ENCODE measurements around the gene CAPNS1.
A peak's percentile ranks its signal among the peaks of the same experiment; 100 is the strongest.

Gene CAPNS1

GRCh38 chr19:36139473-36140303 is at the start of gene CAPNS1:
Gene CAPNS1 (plus strand): TSS chr19:36140066. CDS start chr19:36141012, 946 bp downstream.
- Histone ChIP-seq H3K4me1 (ENCODE audit: insufficient read depth, poor library complexity, severe bottlenecking) (peaks cover 12% of the 10 kb centered on the region), H3K36me3 (ENCODE audit: low read depth) (peaks cover 26% of the 10 kb centered on the region), H3K27me3 (ENCODE audit: insufficient read depth, poor library complexity, severe bottlenecking) (no peaks in the 10 kb centered on the region), H3K9me3 (ENCODE audit: severe bottlenecking) (no peaks in the 10 kb centered on the region), H3K4me3 (ENCODE audit: severe bottlenecking) (peak within 1 kb of the TSS; percentile 72), H3K27ac (ENCODE audit: poor library complexity, severe bottlenecking) (peak within 1 kb of the TSS; percentile 95)
- DNase-seq (ENCODE audit: low spot score) = peak; percentile 94
- TF ChIP-seq CTCF (IDR thresholded peaks at IDR 0.05; ENCODE audit: poor library complexity, severe bottlenecking) = no peak
- peak; percentile 61 for ATAC-seq (ENCODE audit: low read depth)

- H3K27ac ChIP-seq (ENCODE audit: poor library complexity, severe bottlenecking) = no peak overlapping the region
- H3K36me3 ChIP-seq (ENCODE audit: low read depth) = peaks cover 19% of the 10 kb centered on the region
- H3K4me1 ChIP-seq (ENCODE audit: insufficient read depth, poor library complexity, severe bottlenecking) = no peaks in the 10 kb centered on the region
- ATAC-seq (ENCODE audit: low read depth) (no peak), DNase-seq (ENCODE audit: low spot score) (no peak)
- no peak overlapping the region for H3K4me3 ChIP-seq (ENCODE audit: severe bottlenecking)
- no peak for TF ChIP-seq CTCF (IDR thresholded peaks at IDR 0.05; ENCODE audit: poor library complexity, severe bottlenecking)
- no peaks in the 10 kb centered on the region for H3K27me3 ChIP-seq (ENCODE audit: insufficient read depth, poor library complexity, severe bottlenecking)
- H3K9me3 ChIP-seq (ENCODE audit: severe bottlenecking) = no peaks in the 10 kb centered on the region
These were observed 48.8 kb upstream of the CAPNS1 start for GRCh38 chr19:36090910-36091695.

- no peak for ATAC-seq (ENCODE audit: low read depth)
- H3K27me3 ChIP-seq (ENCODE audit: insufficient read depth, poor library complexity, severe bottlenecking) = no peaks in the 10 kb centered on the region
- H3K9me3 ChIP-seq (ENCODE audit: severe bottlenecking) = no peaks in the 10 kb centered on the region
- DNase-seq (ENCODE audit: low spot score) = no peak
- H3K4me1 ChIP-seq (ENCODE audit: insufficient read depth, poor library complexity, severe bottlenecking) = no peaks in the 10 kb centered on the region
- no peak overlapping the region for H3K4me3 ChIP-seq (ENCODE audit: severe bottlenecking)
- peaks cover 19% of the 10 kb centered on the region for H3K36me3 ChIP-seq (ENCODE audit: low read depth)
- H3K27ac ChIP-seq (ENCODE audit: poor library complexity, severe bottlenecking) = no peak overlapping the region
- TF ChIP-seq CTCF (IDR thresholded peaks at IDR 0.05; ENCODE audit: poor library complexity, severe bottlenecking) = no peak
These were observed 47.3 kb upstream of the CAPNS1 start for GRCh38 chr19:36092566-36092965.

- DNase-seq (ENCODE audit: low spot score) (no peak), ATAC-seq (ENCODE audit: low read depth) (no peak)
- Histone ChIP-seq H3K4me1 (ENCODE audit: insufficient read depth, poor library complexity, severe bottlenecking) (no peaks in the 10 kb centered on the region), H3K36me3 (ENCODE audit: low read depth) (peaks cover 14% of the 10 kb centered on the region), H3K27me3 (ENCODE audit: insufficient read depth, poor library complexity, severe bottlenecking) (no peaks in the 10 kb centered on the region), H3K4me3 (ENCODE audit: severe bottlenecking) (no peak overlapping the region), H3K9me3 (ENCODE audit: severe bottlenecking) (no peaks in the 10 kb centered on the region), H3K27ac (ENCODE audit: poor library complexity, severe bottlenecking) (no peak overlapping the region)
- no peak for TF ChIP-seq CTCF (IDR thresholded peaks at IDR 0.05; ENCODE audit: poor library complexity, severe bottlenecking)
These were observed 46.7 kb upstream of the CAPNS1 start for GRCh38 chr19:36093146-36093662.
